Right lobe of liver (tissue), 4 donors: ENCODE results near the gene MAPK8.

Experiments
- POLR2A ChIP-seq: fragments of 450-650 bp; IDR thresholded peaks from one replicate; pipeline ENCODE4 v1.6.1; 2017; ENCODE audit warnings: antibody characterized with exemption, mild to moderate bottlenecking
- TF ChIP-seq, protein P1 (sequence below), 4 donors: fragments of 200-600 bp in 3 of 4; fragments of 450-650 bp in 1 of 4; IDR thresholded peaks; one replicate each; pipeline versions ENCODE4 v1.5.1 to v1.8.0; 2016 to 2022; ENCODE audit warnings: antibody characterized with exemption in 4 of 4, mild to moderate bottlenecking in 2 of 4
- donor health status: DM: no; HTN: no; CAD: no.
- donor health status: DM: no; HTN: no; CAD: no.
- donor health status: DM: no; HTN: yes; CAD: no.

- TF ChIP-seq, protein P1, sequence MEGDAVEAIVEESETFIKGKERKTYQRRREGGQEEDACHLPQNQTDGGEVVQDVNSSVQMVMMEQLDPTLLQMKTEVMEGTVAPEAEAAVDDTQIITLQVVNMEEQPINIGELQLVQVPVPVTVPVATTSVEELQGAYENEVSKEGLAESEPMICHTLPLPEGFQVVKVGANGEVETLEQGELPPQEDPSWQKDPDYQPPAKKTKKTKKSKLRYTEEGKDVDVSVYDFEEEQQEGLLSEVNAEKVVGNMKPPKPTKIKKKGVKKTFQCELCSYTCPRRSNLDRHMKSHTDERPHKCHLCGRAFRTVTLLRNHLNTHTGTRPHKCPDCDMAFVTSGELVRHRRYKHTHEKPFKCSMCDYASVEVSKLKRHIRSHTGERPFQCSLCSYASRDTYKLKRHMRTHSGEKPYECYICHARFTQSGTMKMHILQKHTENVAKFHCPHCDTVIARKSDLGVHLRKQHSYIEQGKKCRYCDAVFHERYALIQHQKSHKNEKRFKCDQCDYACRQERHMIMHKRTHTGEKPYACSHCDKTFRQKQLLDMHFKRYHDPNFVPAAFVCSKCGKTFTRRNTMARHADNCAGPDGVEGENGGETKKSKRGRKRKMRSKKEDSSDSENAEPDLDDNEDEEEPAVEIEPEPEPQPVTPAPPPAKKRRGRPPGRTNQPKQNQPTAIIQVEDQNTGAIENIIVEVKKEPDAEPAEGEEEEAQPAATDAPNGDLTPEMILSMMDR (IDR thresholded peaks at IDR 0.05), result no peak
- TF ChIP-seq POLR2A, result no peak
Observed at GRCh38 chr10:48366261-48366660, 59.8 kb downstream of the MAPK8 start.
